HG03520 (cell line): ENCODE measurements around the gene PIGB.
A peak's percentile ranks its signal among the peaks of the same experiment; 100 is the strongest.
"Not testable (repeated sequence)": the region's sequence is repeated elsewhere in the genome, so short reads cannot be mapped to it uniquely, and the experiment has no call there.

ENCODE experiments used
- ATAC-seq: cut with Tn5 transposase; IDR thresholded peaks from one replicate; pipeline ENCODE4 v1.9.1; 2021; ENCODE audit warnings: mild to moderate bottlenecking, moderate library complexity; ENCODE audit not compliant: unreplicated experiment

PIGB gene

DNA sequence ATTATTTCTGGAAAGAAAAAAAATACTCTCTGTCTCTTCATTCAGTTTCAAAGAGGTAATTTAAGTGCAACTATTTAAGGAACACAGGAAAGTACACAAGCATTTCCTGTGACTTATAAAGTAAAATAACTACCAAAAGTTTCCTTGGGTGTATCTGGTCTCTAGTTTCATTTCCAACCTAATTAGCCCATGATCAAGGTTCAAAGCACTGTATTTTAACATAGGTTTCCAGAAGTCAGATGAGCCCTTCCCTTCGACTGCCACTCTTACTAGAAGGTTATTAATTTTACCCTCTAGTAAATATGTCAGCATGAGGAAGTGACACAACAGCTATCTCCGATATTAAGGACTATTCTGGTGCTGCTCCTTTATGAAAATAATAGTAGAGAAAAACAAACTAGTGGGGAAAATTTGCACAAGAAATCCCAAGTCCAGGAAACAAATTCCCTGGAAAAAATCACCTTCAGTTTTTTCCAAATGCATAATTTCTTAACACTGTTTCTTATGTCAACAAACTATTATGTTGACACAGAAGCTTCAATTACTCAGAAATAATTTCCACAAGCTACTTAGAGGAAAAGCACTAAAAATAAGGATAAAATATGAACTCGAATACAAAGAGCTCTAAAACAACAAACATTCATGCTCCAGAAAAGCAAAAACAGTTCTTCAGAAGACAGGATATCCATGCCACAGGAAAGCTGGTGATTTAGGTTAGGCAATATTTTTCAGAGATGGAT is 53.8 kb downstream of the PIGB start:
- ATAC-seq, result no peak

DNA sequence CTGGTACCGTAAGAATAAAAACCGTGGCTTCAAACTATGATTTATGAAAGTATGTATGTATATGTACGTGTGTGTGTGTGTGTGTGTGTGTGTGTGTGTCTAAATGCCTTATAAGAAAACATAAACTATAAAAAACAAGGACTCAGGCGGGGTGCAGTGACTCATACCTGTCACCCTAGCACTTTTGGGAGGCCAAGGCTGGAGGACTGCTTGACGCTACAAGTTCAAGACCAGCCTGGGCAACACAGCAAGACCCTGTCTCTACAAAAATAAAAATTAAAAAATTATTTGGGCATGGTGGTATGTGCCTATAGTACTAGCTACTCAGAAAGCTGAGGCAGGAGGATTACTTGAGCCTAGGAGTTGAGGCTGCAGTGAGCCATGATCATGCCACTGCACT is 60.1 kb downstream of the PIGB start:
- ATAC-seq, result no peak

DNA sequence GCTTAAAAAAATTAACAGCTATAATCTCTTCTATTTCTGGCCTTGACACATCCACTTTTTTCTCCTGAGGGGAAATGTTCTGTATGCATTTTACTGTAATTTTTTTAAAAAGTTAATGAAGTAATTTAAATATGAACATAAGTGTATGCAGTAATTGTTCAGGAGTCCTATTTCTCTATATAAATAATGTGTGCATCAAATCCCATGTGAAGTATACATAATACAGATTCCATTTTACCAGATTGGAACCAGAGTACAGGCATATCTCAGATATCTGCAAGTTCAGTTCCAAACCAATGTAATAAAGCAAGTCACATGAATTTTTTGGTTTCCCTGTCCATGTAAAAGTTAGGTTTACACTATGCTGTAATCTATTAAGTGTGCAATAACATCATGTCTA is 62.6 kb downstream of the PIGB start:
- ATAC-seq, result no peak

DNA sequence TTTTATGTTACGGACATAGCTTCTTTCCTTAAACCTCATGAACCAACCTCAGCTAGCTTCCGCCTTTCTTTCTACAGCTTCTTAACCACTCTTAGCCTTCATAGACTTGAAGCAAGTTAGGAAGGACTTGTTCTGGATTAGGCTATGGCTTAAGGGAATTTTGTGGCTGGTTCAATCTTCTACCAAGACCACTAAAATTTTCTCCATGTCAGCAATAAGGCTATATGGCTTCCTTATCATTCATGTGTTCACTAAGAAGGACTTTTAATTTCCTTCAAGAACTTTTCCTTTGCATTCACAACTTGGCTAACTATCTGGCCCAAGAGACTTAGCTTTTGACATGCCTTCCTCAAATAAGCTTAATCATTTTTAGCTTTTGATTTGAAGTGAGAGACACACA is 64.7 kb downstream of the PIGB start:
- no peak for ATAC-seq

DNA sequence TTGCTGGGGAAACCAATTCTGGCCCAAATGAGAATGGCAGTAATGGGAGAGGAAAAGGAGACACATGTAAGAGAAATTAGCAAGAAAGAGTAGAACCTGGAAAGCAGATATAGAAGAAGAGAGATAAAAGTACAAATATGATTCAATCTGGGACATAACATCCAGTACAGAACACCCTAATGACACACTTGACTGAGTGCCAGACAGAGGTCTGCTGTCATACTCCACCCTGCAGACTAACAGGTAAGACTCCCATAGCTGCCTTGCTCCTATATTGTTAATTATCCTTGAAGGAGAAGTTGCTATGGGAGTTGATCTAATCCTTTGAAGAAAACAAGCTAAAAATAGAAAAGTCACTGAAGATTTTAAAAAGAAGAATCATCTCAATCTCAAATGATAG is 68.0 kb downstream of the PIGB start:
- ATAC-seq, result no peak

DNA sequence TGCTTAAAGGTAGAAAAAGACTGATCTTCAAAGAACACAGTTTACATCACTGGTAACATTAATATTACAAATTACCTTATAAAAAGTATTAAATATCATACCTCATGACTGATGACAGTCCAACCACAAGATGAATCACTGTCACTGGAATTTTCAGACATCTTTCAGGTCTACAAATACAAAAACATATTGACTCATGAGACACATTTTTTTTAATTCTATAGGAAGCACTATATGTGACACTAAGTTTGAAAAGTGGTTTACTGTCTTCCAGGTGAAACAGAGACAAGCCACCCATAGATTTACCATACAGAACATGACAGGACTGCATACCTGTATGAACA is 70.2 kb downstream of the PIGB start:
- ATAC-seq, result no peak

DNA sequence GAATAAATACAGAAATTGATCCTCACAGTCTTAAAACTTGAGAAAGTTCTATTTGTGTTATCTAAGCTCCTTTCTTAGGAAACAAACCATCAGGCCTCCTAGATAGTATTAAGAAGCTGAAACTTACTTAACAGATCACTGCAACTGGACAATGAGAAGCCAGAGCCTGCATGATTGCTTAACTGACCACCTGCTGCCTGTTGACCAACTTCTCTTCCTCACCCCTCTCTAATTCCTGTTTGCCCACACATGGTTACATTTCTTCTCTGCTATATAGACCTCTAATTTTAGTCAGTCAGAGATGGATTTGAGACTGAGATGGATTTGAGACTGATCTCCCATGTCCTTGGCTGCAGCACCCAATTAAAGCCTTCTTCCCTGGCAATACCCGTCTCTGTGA is 75.7 kb downstream of the PIGB start:
- ATAC-seq, result no peak

DNA sequence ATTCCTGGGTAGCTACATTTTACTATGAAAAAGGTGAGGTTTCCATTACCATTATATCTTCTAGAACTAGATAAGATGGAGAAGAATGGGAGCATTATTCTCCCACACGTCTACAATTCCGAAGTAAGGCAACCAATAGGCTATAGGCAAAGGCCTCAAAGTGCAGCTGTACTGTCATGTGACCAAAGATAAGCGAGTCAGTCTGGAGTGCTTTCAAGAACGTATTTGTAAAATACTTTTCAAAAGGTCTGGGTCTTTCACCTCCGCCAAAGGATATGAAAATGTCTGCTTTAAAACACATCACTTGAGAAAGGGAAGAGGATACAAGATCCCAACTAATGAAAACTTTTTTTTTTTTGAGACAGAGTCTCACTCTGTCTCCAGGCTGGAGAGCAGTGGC is 79.2 kb downstream of the PIGB start:
- ATAC-seq, result no peak

DNA sequence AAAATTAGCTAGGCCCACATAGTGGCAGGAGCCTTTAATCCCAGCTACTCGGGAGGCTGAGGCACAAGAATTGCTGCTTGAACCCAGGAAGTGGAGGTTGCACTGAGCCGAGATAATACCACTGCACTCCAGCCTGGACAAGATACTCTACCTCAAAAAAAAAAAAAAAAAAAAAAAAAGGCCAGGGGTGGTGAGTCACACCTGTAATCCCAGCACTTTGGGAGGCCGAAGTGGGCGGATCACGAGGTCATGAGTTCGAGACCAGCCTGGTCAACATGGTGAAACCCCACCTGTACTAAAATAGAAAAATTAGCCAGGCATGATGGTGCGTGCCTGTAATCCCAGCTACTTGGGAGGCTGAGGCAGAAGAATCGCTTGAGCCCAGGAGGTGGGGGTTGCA is 81.0 kb downstream of the PIGB start:
- not testable (repeated sequence) for ATAC-seq

DNA sequence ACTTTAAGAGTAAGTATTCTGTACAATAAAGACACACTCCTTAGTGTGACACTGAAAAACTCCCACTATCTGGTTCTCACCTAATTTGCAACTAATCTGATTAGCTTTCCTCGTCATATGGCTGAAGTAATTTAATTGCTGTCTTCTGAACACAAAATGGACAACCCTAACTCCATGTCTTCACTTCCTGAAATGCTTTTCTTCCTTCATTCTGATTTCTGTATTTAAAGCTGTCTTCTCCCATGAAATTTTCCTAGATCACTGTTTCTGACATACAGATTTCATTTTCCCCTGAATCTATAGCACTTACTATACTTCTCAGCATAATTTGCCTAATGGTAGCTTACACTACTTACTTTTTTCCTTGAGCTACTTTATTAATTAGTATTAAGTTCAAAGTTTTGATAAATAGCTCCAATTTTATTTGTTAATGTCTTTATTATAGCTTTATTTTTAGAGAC is 82.8 kb downstream of the PIGB start:
- ATAC-seq, result no peak

DNA sequence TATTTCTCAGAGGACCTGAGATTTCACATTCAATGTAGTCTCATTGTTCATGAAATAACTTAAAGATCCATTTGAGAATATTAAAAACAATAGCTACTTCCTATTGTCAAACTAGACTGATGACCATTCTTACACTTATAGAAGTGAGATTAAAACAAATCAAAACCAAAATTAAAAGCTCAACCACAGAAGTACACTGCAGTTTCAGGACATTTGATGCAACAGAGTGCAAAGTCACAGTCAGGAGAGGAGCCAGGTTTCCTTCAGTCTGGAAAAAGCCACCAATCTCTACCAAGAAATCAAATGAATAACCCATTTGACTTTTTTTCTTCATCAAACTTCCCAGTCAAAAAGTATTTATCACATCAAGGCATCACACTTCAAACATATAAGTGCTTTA is 83.7 kb downstream of the PIGB start:
- peak; percentile 49 for ATAC-seq

DNA sequence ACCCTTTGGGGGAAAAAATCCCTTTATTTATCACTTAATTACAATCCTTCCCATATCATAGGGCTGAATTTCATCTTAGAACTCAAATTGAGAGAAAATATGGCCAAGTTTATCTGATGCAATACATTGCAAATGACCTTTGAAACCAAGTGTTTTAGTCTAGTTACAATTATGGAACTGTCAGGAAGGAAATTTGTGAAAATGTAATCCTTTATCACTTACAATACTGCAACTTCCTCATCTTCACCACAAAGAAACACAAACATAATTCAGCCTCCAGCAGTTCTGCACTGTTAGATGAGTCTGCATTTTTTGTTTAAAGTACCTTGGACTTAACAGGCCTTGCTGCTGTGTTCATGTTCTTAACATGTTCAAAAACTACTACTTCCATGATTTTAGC is 84.5 kb downstream of the PIGB start:
- no peak for ATAC-seq
